ENCODE results near the gene UQCC2. TPM values are rescaled to one million over a fixed set of nuclear protein-coding genes. Genes with fewer than 3 reads are reported as not detected.

UQCC2 gene
- total RNA-seq, 1 donor from 2014 or later: 39.6 TPM

- peaks cover 98% of the 10 kb centered on the region for H3K36me3 ChIP-seq
- H3K9me3 ChIP-seq: no peaks in the 10 kb centered on the region
- ATAC-seq (no peak), DNase-seq (no peak)
- H3K4me3 ChIP-seq: no peak overlapping the region
- intact Hi-C loops (cut with DNase I): no loop called here
- no peak overlapping the region for H3K27ac ChIP-seq
- TF ChIP-seq CTCF (IDR thresholded peaks at IDR 0.05): no peak
- no peaks in the 10 kb centered on the region for H3K27me3 ChIP-seq (ENCODE audit: low read depth)
- no peaks in the 10 kb centered on the region for H3K4me1 ChIP-seq
These were observed 33.8 kb downstream of the UQCC2 start for GRCh38 chr6:33677689-33678088.

DNA sequence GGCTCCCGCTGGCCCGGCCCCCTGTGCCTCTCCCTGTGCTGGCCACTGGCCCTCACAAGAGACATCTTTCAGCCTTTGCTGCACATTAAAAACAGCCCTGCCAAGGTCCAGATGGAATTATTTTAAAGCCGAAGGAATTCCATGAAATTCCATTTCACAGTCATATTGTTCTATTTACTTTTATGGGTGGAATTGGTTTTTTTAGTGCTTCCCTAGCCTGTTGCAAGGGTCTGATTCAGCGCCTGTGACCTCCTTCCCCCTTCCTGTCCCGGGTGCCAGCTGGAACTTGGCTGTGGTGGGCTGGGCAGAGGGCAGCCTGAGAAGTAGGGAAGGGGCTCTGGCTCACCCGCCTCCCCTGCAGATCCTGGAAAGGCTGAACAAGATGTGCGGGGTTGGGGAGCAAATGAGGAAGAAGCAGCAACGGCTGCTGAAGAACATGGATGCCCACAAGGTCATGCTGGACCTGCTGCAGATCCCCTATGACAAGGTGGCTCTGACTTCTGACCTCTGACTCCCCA lies 34.3 kb downstream of the UQCC2 start:
- H3K27me3 ChIP-seq (ENCODE audit: low read depth): no peaks in the 10 kb centered on the region
- intact Hi-C loops (cut with DNase I): no loop called here
- H3K36me3 ChIP-seq: peaks cover 98% of the 10 kb centered on the region
- H3K27ac ChIP-seq: no peak overlapping the region
- no peak overlapping the region for H3K4me3 ChIP-seq
- H3K9me3 ChIP-seq: no peaks in the 10 kb centered on the region
- H3K4me1 ChIP-seq: no peaks in the 10 kb centered on the region
- ATAC-seq: no peak
- no peak for DNase-seq
- TF ChIP-seq CTCF (IDR thresholded peaks at IDR 0.05): no peak

DNA sequence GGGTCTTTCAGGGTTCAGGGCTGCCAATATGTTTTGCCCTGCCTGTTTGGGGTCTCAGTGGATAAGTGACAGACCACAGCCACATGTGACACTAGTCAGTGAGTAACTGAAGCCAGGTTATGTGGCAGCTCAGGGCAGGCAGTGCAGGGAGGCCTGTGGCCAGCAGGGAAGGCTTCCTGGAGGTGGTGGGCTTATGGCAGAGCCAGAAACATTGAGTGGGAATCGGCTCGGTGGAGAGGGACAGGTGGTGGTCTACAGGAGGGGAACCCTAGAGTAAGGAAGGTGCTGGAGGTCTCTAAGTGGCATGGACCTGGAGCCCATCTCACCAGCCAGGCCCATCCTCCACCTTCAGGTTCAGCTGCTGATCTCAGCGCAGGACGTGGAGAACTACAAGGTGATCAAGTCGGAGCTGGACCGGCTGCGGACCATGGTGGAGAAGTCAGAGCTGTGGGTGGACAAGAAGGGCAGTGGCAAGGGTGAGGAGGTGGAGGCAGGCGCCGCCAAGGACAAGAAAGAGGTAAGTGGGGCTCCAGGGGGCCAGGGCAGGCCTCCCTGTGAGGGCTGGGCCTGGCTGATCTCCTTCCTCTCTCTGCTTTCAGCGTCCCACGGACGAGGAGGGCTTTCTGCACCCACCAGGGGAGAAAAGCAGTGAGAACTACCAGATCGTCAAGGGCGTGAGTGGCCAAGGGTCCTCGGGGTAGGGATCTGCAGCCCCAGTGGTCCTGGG lies 34.9 kb downstream of the UQCC2 start:
- intact Hi-C loops (cut with DNase I): no loop called here
- Histone ChIP-seq H3K27me3 (ENCODE audit: low read depth) (no peaks in the 10 kb centered on the region), H3K27ac (no peak overlapping the region), H3K4me3 (no peak overlapping the region), H3K4me1 (no peaks in the 10 kb centered on the region), H3K9me3 (no peaks in the 10 kb centered on the region), H3K36me3 (peaks cover 98% of the 10 kb centered on the region)
- no peak for TF ChIP-seq CTCF (IDR thresholded peaks at IDR 0.05)
- DNase-seq (no peak), ATAC-seq (no peak)

- Histone ChIP-seq H3K4me3 (no peak overlapping the region), H3K9me3 (no peaks in the 10 kb centered on the region), H3K27ac (no peak overlapping the region), H3K4me1 (no peaks in the 10 kb centered on the region), H3K27me3 (ENCODE audit: low read depth) (no peaks in the 10 kb centered on the region), H3K36me3 (peaks cover 98% of the 10 kb centered on the region)
- no peak for ATAC-seq
- DNase-seq: no peak
- TF ChIP-seq CTCF (IDR thresholded peaks at IDR 0.05): no peak
- intact Hi-C loops (cut with DNase I): no loop called here
These were observed 35.5 kb downstream of the UQCC2 start for GRCh38 chr6:33675968-33676367.

GRCh38 chr6:33673851-33674250 lies 37.6 kb downstream of the UQCC2 start:
- no peak overlapping the region for H3K4me3 ChIP-seq
- no peaks in the 10 kb centered on the region for H3K9me3 ChIP-seq
- intact Hi-C loops (cut with DNase I): no loop called here
- H3K4me1 ChIP-seq: peaks cover 5% of the 10 kb centered on the region
- DNase-seq: no peak
- no peak for TF ChIP-seq CTCF (IDR thresholded peaks at IDR 0.05)
- no peak for ATAC-seq
- H3K27me3 ChIP-seq (ENCODE audit: low read depth): no peaks in the 10 kb centered on the region
- peaks cover 99% of the 10 kb centered on the region for H3K36me3 ChIP-seq
- H3K27ac ChIP-seq: no peak overlapping the region

Data from lower lobe of right lung (tissue), 2 donors.